C1 segment of cervical spinal cord (tissue), 14 donors: ENCODE measurements around the gene ZNF154.

Experiments used
- DNase-seq, 14 donors: peaks; one replicate each; lab custom pipeline; 2025; lab: John Stamatoyannopoulos, UW

The ZNF154 gene

DNA sequence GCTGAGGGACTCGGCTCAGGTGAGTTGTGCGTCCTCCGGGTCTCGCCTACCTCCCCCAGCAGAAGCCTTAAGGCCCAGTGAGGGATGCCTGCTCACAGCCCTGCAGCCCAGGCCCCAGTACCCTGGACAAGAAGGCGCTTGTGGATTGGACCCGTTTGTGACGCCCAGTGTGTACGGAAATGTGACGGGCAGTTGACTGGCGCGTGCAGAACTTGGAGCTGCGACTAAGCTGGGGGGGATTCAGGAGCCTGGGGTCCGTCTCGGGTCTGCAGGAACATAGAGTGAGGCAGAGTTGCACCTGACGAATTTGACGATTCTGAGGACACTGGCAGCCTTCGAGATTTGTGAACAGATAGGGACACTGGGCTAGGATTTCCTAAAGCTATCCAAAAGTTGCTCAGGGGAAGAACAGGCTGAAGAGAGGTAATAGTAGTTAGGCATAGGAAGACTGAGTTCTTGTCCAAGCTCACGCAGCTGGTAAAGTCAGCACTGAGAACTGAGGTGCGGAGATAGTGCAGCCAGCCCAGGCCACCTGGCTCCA lies 26.7 kb downstream of the ZNF154 start:
- DNase-seq = no peak

DNA sequence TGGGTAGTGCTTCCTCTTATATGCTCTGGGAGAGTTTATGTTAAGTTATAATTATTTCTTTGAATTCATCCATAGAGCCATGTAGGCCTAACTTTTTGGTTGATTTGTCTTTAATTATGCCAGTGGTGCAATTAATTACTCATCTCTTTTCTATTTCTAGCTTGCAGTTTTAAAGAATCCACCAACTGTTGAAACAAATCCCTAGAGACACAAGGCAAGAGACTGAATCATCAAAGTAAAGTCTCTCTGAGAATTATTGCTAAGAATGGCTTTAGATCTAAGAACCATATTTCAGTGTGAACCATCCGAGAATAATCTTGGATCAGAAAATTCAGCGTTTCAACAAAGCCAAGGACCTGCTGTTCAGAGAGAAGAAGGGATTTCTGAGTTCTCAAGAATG lies 33.1 kb downstream of the ZNF154 start:
- no peak for DNase-seq

DNA sequence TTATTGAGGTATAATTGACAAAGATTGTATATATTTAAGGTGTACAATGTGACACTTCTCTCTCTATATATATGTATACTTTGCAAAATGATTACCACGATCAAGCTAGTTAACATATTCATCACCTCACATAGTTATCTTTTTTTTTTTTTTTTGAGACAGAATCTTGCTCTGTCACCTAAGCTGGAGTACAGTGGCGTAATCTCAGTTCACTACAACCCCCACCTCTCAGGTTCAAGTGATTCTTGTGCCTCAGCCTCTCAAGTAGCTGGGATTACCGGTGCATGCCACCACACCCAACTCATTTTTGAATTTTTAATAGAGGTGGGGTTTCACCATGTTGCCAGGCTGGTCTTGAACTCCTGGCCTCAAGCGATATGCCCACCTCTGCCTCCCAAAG lies 36.5 kb downstream of the ZNF154 start:
- no peak for DNase-seq

DNA sequence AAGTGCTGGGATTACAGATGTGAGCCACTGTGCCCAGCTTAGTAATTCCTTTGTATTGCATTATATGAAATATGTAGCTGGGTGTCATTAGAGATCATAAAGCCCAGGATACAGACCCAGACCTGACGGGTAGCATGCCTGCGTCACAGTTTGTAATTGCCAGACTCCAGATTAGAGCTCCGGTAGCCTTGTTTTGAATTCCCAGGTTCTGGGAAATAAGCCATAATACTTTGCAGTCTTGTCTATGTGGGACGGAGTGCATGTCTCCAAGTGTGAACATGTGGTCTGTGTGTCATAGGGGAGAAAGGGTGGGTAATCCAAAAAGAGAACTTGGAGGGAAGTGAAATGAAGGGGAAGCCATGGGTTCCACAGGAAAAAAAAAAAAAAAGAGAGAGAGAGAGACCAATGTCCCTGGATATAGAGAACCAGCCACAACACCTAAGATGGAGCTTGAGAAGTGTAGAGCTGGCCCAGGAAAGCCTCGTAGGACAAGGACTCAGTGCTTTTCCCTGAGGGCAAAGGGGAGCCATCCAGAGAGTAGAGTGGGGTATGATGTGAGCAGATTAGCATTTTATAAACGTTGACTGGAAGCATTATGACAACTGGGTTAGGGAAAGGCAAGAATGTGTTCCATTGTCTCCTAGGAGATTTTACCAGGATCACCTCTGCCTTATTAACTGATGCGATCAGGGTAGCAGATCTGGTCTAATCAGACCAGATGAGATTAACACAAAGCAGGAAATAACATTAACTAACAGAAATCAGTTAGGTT lies 37.7 kb downstream of the ZNF154 start:
- DNase-seq = no peak

DNA sequence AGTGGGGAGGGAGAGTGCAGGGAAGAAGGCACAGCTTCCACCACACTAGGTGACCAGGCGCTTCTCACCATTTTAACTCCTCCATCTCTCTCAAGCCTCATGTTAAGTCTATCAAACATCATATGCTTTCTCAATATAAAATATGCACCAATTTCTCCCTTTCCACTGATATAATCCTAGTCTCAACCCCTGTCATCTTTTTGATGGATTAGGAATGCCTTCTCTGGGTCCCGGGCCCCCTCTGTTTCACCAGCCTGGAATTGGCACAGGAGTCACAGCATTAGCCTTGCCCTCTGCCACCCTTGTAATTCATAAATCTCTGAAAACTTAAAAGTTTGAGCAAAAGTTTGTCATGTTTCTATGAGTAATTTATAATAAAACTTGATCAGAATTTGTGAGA lies 40.4 kb downstream of the ZNF154 start, which contains the start of gene ZSCAN4:
ZSCAN4 (plus strand) TSS at position 301 of the 400 bp plus-strand sequence. CDS start 7,211 bp downstream, outside the sequence.
- no peak for DNase-seq

DNA sequence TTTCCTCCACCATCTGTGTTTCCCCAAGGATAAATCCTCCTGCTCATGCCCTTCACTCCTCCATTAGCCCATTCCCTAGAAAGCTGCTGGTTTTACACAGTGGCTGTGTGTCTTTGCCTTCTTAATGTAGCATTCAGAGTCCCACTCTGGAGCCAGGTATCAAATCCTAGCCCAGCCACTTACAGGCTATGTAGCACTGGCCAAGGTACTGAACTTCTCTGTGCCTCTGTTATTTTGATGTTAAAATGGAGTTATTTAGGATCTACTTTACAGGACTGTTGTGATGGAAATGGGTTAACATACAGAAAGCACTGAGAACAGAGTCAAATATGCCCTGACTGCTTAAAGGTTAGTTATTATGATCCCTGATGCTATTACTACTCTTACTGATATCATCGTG lies 41.8 kb downstream of the ZNF154 start:
- DNase-seq = no peak

DNA sequence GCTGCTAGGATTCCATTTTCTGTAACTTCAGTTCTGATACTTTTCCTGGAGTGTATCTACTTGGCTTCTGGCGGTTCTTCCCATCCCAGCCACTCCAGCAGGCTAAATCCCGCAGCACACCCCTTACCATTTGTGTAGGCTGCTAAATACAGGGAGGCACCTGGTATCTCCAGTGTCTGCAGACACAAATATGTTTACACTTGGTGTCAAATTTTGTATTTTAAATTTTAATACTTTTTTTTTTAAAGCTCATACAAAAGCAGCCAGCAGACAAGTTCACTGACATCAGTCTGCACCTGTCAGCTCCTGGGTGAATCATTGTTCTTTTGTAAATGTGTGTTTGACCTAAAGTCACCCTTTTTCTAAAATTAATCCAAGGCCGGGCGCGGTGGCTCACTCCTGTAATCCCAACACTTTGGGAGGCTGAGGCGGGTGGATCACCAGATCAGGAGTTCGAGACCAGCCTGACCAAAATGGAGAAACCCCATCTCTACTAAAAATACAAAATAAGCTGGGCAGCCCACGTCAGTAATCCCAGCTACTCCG lies 43.7 kb downstream of the ZNF154 start:
- DNase-seq = peak in 1 of 14 donors; percentile 48

DNA sequence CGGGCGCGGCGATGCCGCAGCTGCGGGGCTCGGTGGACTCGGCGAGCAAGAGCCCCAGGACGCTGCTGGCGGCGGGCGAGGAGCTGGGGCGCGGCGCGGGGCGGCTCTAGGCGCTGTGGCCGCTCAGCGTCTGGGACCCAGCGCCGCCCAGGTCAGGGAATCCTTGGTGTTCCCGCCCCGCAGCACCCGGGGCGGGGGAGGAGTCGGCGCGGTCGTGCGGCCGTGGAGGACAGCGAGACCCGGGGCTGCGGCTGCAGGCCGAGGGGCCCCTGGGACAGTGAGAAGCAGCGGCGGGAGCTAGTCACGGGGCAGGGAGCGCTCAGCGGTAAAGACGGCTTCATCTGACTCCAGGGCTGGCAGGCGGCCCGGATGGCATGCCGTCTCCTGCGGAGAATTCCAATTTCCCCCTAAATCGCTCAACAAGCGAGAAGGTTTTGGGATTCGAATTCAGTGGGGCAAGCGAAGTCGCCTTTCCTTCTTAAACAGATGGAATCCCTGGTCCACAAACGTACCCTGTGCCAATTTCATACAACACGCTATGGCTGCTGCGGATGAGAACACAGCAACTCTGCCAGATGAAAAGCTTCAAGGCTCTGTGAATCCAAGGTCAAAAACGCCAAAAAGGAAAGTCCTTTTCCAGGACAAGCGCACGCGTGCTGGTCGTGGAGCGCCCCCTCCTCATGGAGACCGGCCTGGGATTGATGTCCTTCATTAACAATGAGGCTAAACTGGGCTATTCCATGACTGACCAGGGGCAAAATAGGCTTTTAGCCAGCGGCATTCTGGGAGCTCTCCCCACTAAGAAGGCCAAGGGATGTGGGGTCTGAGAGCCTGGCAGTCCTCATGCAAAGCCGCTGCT lies 44.5 kb downstream of the ZNF154 start:
- peak in 10 of 14 donors; percentile 10 to 66 (median 26) for DNase-seq

DNA sequence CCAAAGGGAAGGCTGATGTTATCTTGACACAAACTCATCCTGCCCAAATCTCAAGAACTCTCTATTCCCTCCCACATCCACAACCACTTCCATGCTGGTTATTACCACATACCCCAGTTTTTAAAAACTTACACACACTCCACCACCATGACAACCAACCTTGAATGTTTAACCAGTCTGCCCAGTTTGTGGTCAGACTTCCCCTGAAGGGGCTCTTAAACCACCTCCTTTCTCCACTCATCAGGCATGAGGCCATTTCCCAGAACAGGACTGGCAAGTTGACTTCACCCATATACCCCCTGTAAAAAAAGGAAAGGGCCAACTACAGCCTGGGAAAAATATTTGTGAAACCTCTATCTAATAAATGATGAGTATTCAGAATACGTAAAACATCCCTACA lies 52.7 kb downstream of the ZNF154 start:
- DNase-seq = no peak

DNA sequence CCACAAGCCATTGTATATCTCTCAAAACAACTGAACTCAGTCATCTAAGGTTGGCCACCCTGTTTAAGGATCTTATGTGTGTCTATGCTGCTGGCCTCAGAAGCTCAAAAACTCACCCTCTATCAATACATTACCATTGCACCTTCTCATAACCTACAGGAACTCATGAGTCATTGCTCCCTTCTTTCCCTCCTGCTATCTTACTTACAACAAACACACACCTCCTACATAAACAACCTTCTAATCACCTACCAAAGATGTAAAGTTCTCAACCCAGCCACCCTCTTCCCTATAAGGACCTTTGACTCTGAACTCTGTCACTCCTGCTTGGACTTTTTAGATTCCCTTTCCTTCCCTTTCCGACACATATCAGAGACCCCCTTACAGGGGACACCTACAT lies 53.6 kb downstream of the ZNF154 start:
- no peak for DNase-seq

DNA sequence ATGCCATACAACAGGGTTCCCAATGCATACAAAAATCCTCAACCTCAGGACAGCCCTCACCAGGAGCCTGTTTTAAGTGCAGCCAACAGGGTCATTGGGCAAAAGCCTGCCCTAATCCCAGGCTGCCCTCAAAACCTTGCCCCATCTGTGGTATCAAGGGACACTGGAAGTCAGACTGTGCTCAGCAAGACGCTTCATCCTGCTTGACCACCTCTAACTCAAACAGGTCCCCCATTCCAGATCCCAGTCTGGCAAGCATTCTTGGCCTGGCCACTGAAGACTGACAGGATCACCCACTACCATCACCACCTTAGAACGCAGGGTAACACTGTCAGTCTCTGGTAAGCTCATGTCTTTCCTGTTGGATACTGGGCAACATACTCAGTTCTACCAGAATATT lies 55.3 kb downstream of the ZNF154 start:
- DNase-seq = no peak

DNA sequence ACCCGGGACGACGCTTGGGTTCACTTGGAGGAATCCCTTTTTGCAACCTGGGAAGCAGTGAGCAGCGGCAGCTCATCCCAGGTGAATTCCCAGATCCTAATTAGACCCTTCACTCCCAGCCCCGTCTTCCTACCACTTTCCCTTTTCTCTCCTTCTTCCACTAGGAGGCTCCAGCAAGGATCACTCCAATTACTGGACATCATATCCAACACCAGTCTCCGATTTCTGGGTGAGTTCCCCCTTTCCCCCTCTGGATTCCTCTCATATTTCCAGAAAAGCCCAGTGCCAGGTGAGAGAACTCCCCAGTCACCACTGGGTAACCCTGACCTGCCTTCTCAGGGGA lies 57.4 kb downstream of the ZNF154 start:
- no peak for DNase-seq

DNA sequence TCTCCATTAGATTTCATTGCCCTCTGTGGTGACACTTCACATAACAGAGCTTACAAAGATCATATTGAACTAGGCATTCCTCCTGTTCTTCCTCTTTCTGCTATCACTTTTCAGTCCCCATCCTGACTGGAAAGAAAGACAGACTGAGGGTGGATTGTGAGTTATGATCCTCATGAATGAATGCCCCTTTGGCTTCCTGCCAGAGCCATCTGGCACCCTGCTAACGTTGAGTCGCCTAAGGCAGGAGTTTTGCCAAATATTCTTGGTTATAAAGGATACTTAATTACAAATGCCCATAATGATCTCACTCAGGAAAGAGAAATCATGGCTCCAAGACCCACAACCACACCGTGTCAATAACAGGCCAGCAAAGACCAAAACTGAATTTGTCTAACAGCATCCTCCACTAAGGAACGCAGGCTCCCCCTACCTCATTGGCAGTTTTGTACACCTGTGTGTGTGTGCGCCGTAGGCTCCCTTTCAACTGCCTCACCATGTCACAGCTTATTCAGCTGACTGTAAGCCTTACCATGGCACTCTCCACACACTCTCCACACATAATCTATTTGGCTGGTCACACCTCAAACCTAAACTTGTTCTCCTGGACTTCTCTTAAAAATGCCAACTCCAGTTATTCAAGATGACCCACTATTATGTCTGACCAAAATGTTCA lies 60.5 kb downstream of the ZNF154 start:
- no peak for DNase-seq
